ENCODE data around the gene PDIA3. TPM values are rescaled to one million over a fixed set of nuclear protein-coding genes. Genes with fewer than 3 reads are reported as not detected.
"Not testable (repeated sequence)": the region's sequence is repeated elsewhere in the genome, so short reads cannot be mapped to it uniquely, and the experiment has no call there.

PDIA3 gene
- polyA plus RNA-seq, 3 donors, result 624 to 664 (median 661) TPM

- DNase-seq (ENCODE audit: low read depth in 3 of 3, low spot score in 2 of 3), result no peak
Observed at GRCh38 chr15:43776101-43776717, 30.0 kb downstream of the PDIA3 start.

GRCh38 chr15:43776718-43777266 lies 30.6 kb downstream of the PDIA3 start, which contains the start of gene ELL3:
Gene ELL3, minus strand, starts transcription at chr15:43776966. Its CDS starts 65 bp downstream, at chr15:43776901.
- no peak for DNase-seq (ENCODE audit: low read depth in 3 of 3, low spot score in 2 of 3)

DNA sequence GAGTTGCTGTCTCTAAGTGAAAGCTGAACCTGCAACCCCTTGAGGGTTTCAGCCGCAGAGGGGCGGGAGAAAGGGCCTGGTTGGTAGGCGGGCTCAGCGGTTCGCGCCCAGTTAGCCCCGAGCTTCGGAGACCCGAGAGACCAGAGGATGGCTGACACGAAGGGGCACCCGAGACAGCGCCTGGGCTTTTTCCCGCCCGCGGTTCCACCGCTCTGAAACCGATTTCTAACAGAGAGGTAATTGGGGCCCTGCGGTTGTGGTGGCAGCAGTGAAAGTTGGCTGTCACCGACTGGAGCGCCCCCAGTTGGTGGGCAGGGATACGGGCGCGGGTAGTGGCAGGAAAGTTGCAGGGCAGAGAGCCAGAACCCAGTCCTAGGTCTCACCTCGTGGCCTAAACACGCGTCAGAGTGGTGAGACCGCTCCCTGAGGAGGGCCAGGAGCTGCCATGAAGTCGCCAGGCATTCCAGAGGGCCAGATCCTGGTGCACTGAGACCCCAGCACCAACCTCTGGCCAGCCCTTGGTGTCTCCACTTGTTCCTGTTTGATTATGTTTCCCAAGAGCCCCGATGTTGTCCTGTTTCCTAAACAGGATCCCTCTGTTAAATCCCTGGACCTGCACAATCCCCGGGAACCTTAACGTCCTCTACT lies 31.2 kb downstream of the PDIA3 start:
- DNase-seq (ENCODE audit: low read depth in 3 of 3, low spot score in 2 of 3), result no peak

- DNase-seq (ENCODE audit: low read depth in 3 of 3, low spot score in 2 of 3), result no peak
Observed at GRCh38 chr15:43779016-43779415, 32.8 kb downstream of the PDIA3 start.

DNA sequence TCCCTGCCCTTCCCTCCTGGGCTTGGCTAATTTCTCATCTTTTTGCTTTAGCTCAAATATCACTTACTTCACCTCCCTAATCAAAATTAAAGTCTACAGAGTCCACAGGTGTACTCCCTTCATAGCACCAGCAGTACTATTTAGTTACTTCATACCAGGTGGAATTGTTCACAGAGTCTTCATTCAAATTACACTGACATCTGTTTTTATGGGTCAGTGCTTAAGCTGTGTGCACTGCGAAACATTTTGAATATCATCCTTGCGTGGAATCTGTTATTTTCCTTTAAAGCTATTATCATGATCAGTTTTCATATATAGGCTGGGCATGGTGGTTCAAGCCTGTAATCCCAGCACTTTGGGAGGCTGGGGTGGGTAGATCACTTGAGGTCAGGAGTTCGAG lies 43.2 kb downstream of the PDIA3 start:
- DNase-seq (ENCODE audit: low read depth in 3 of 3, low spot score in 2 of 3), result no peak

DNA sequence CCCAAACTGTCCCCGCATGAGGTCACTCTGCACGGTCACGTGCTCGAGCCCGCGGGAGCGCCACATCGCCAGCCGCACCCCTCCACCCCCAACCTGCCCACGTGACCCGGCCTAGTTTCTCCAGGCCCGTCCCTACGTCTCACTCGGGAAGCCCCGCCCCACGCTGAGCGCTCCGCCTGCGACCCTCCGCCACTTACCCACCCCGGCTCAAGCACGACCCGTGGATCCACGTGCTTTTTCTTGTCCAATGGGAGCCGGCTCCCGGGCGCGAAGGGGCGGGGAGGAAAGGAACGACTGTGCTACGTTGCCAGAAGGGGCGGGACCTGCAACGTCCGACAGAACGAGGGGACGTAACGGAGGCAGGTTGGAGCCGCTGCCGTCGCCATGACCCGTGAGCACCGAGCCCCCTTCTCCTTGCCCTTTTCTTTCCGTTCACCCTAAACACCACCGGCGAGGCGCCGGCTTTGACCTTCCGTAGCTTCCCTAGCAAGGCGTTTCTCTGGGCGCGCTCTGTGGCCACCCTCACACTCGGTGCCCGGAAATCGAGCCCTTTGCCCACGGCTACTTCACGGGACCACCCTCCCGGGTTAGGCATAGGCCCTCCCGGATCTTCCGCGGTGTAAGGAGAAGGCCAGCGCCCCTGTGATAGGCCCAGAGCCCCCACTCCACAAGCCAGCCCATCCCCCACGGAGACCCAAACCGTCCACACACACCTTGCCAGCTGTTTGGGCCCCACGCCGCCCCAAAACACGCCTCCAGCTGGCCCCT lies 45.9 kb downstream of the PDIA3 start, which contains the start of gene SERF2:
SERF2 (plus strand) TSS at position 328 of the 768 bp plus-strand sequence; CDS start at position 385, 57 bp downstream.
- DNase-seq (ENCODE audit: low read depth in 3 of 3, low spot score in 2 of 3), result peak; percentile 96 to 98 (median 97)

- no peak for DNase-seq (ENCODE audit: low read depth in 3 of 3, low spot score in 2 of 3)
Observed at GRCh38 chr15:43792761-43793476, 46.7 kb downstream of the PDIA3 start.

DNA sequence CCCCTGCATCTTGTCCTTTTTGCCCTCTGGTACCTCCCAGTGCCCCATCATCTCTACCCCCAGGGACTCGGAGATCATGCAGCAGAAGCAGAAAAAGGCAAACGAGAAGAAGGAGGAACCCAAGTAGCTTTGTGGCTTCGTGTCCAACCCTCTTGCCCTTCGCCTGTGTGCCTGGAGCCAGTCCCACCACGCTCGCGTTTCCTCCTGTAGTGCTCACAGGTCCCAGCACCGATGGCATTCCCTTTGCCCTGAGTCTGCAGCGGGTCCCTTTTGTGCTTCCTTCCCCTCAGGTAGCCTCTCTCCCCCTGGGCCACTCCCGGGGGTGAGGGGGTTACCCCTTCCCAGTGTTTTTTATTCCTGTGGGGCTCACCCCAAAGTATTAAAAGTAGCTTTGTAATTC lies 47.4 kb downstream of the PDIA3 start:
- DNase-seq (ENCODE audit: low read depth in 3 of 3, low spot score in 2 of 3), result no peak

DNA sequence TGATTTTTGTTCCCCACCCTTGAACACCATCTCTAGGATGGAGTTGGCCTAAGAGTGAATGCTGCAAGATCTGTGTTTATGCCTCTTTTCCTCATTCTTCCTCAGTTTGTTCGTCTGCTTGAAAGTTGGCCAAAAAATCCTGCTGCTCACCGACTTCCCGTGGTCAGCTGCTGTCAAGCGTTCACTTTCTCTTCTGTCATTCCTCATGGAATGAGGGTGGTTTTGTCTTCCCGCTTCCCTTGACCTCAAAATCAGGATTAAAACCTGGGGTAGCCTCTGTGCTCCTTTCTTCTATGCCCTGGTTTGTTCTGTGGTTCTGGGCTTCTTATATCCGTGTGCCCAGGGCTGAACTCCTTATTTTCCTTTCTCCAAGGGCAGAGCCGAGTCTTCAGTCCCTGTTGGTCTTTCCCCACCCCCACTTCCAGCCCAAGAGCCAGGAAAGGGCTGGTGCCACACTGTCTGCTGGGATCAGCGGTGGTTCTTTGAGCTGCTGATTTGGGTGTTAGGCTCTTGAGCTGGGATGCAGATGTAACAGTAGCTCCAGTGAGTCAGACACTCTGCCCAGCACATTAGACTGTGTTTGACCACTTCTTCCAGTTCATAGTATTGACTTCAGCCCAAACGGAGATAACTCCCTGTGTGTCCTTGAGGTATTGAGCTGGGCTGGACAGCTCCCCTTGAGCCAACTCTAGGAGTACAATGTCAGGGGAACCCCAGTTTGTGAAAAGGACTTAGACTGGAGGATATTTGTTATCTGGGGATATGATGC lies 48.2 kb downstream of the PDIA3 start:
- no peak for DNase-seq (ENCODE audit: low read depth in 3 of 3, low spot score in 2 of 3)

GRCh38 chr15:43795197-43795596 lies 49.0 kb downstream of the PDIA3 start:
- no peak for DNase-seq (ENCODE audit: low read depth in 3 of 3, low spot score in 2 of 3)

- no peak for DNase-seq (ENCODE audit: low read depth in 3 of 3, low spot score in 2 of 3)
Observed at GRCh38 chr15:43795997-43796396, 49.8 kb downstream of the PDIA3 start.

- DNase-seq (ENCODE audit: low read depth in 3 of 3, low spot score in 2 of 3), result no peak
Observed at GRCh38 chr15:43796566-43796965, 50.3 kb downstream of the PDIA3 start.

DNA sequence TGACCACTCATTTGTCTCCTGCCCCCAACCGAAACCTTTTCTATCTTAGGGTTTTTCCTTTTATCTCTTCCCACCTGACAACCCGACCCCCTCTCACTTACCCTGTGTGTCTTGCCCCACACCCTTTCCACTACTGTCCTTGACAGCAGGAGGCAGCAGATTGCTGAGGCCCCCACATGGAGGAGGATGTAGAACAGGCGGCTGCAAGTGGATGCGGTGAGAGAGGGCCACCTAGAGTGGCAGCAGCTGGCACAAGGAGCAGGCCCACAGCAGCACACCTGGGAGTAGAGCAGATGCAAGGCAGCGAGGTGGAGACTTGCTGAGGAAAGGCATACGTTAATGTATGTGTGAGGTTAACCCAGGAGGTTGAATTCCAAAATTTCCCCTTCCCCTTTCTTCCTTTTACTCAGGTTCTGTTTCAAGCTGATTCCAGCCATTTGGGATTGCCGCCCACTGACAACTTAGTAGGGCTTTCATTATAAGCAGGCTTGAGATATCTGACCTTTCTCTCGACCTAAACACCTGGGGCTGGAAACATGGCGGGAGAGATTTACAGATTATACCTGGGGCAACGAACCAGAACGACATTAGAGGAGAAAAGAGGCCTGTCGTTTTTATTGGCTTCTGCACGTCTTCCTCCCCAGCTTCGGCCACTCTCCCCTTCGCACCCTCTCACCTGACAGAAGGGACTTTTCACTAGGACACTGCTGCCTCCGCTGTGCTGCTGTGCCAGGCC lies 53.1 kb downstream of the PDIA3 start:
- DNase-seq (ENCODE audit: low read depth in 3 of 3, low spot score in 2 of 3), result no peak

GRCh38 chr15:43799945-43800285 lies 53.7 kb downstream of the PDIA3 start, which contains the start of gene SERINC4:
Gene SERINC4, minus strand, starts transcription at chr15:43800220. Its CDS starts 234 bp downstream, at chr15:43799986.
- DNase-seq (ENCODE audit: low read depth in 3 of 3, low spot score in 2 of 3), result no peak

DNA sequence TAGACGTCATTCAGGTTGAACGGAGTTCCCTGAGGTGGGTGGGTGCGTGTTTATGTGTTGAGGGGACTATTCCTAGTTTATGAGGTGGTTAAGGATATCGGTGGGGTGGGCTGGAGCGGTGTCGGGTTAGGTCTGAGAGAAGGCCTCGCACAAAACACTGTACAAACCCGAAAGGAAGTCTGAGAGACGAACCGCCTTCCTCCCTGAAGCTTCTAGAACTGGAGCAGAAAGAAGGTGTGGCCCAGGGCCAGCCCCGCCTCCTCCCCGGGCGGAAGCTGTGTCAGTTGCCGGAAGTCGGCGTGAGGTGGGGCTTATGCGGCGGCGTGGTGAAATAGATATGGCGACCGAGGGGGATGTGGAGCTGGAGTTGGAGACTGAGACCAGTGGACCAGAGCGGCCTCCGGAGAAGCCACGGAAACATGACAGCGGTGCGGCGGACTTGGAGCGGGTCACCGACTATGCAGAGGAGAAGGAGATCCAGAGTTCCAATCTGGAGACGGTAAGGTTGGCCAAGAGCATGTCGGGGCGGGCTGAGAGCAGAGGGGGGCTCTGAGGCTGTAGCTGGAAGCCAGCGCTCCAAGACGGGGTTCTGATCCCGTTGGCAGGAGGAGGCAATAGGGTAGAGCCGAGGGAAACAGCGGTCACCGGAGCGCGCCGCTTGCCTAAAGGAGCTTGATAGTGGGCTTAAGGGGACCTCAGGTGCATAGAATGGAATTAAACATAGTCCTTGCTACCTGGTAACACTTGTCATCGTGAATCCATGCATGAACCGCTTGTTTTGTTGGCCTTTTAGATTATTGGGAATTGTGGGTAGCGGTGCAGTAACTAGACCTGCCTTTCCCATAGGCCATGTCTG lies 54.3 kb downstream of the PDIA3 start, which contains the start of gene HYPK:
HYPK (plus strand) TSS at position 314 of the 856 bp plus-strand sequence; CDS start at position 338, 24 bp downstream.
- DNase-seq (ENCODE audit: low read depth in 3 of 3, low spot score in 2 of 3), result peak in 1 of 3 donors; percentile 84

- DNase-seq (ENCODE audit: low read depth in 3 of 3, low spot score in 2 of 3), result not testable (repeated sequence)
Observed at GRCh38 chr15:43802676-43803075, 56.4 kb downstream of the PDIA3 start.

GRCh38 chr15:43808435-43808950 lies 62.3 kb downstream of the PDIA3 start:
- DNase-seq (ENCODE audit: low read depth in 3 of 3, low spot score in 2 of 3), result no peak

All from right renal cortex interstitium (tissue), 3 donors.